Cardiac muscle cell (in vitro differentiated cells and primary cell): ENCODE data around the gene SHISAL1. TPM values are rescaled to one million over a fixed set of nuclear protein-coding genes. Genes with fewer than 3 reads are reported as not detected.

Source experiments
- DNase-seq, 2 donors: peaks; one replicate each; pipeline versions ENCODE4 v3.0.0 to v3.0.0-alpha.2; 2010 to 2017; ENCODE audit warnings: low read depth in 1 of 2, low spot score in 1 of 2
- H3K27ac ChIP-seq: fragments of 200-600 bp; sonication (generic); 2 replicates; pipeline ENCODE4 v1.5.1; 2016
- H3K27me3 ChIP-seq: fragments of 200-600 bp; sonication (generic); 2 replicates; pipeline ENCODE4 v1.6.0; 2016; ENCODE audit warnings: control low read depth
- H3K36me3 ChIP-seq: fragments of 200-600 bp; sonication (generic); 2 replicates; pipeline ENCODE4 v1.5.1; 2016; ENCODE audit warnings: control low read depth
- H3K4me1 ChIP-seq: fragments of 200-600 bp; sonication (generic); 2 replicates; pipeline ENCODE4 v1.8.1; 2017; ENCODE audit warnings: low read depth, mild to moderate bottlenecking, mixed run types
- H3K4me3 ChIP-seq: fragments of 200-600 bp; sonication (generic); 2 replicates; pipeline ENCODE4 v1.5.1; 2016; ENCODE audit warnings: mild to moderate bottlenecking
- H3K9me3 ChIP-seq: fragments of 200-600 bp; sonication (generic); 2 replicates; pipeline ENCODE4 v1.5.1; 2017; ENCODE audit warnings: low read depth, mild to moderate bottlenecking, control low read depth
- polyA plus RNA-seq: library from polyadenylated mRNA; unstranded; fragments of >200 nt; fragmentation: Nextera tagmentation; extraction: Ambion mirVana; gene quantifications from 2 replicates; pipeline ENCODE4 v1.2.1, GENCODE V29; 2016
- total RNA-seq: library from RNA; depleted of rRNA; stranded (reverse); fragments of >200 nt; gene quantifications from 2 replicates; pipeline ENCODE4 v1.2.3, GENCODE V29; 2016
- TF ChIP-seq, protein P1 (sequence below): IDR thresholded peaks from 2 replicates; pipeline ENCODE4 v1.5.1; 2012; ENCODE audit warnings: low read depth, mild to moderate bottlenecking, low read length

The SHISAL1 gene
- total and polyA plus RNA-seq, 2 experiments from 2014 or later, result 0.40 to 2.8 TPM

DNA sequence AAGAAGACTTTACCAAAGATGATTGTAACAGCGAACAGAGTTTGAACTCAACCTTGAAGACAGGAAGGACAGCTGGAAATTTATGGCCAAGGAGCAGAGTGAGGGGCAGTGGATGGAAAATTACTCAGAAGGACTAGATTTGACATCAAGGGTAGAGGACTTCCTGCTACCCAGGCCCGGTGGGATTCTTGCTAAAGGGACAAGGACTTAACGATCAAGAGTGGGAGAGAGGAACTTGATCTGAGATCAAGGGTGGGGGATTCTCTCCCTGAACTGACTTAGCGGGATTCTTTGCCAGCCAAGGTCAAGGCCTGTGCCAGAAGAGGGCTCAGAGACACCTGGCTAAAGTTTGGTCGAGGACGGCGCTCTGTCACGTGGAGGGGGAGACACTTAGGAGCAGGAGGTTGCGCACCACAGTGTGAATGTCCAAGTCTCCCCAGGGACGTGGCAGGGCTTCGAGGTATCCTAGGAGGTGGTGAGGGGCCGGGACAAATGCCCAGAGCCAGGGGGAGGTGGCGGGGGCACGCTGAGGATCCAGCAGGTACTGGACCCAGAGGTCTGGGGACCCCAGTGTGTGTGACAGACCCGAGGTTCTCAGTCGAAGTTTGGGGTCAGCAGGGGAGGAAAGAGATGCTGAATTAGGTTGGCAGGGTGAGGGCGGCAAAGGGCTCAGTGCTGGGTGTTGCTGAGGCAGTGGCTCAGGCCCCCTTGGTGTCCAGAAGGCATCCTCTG, 46.1 kb upstream of the SHISAL1 start:
- Histone ChIP-seq H3K27ac (no peak overlapping the region), H3K36me3 (no peaks in the 10 kb centered on the region), H3K4me1 (peaks cover 6% of the 10 kb centered on the region), H3K4me3 (no peak overlapping the region), H3K9me3 (no peaks in the 10 kb centered on the region), H3K27me3 (no peaks in the 10 kb centered on the region)
- no peak for DNase-seq
- TF ChIP-seq, protein P1, sequence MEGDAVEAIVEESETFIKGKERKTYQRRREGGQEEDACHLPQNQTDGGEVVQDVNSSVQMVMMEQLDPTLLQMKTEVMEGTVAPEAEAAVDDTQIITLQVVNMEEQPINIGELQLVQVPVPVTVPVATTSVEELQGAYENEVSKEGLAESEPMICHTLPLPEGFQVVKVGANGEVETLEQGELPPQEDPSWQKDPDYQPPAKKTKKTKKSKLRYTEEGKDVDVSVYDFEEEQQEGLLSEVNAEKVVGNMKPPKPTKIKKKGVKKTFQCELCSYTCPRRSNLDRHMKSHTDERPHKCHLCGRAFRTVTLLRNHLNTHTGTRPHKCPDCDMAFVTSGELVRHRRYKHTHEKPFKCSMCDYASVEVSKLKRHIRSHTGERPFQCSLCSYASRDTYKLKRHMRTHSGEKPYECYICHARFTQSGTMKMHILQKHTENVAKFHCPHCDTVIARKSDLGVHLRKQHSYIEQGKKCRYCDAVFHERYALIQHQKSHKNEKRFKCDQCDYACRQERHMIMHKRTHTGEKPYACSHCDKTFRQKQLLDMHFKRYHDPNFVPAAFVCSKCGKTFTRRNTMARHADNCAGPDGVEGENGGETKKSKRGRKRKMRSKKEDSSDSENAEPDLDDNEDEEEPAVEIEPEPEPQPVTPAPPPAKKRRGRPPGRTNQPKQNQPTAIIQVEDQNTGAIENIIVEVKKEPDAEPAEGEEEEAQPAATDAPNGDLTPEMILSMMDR, result no peak

- DNase-seq, result peak in 1 of 2 donors; percentile 54
- H3K4me1 ChIP-seq, result peaks cover 6% of the 10 kb centered on the region
- H3K27ac ChIP-seq, result no peak overlapping the region
- H3K4me3 ChIP-seq, result no peak overlapping the region
- TF ChIP-seq, protein P1, result no peak
- H3K36me3 ChIP-seq, result no peaks in the 10 kb centered on the region
- no peaks in the 10 kb centered on the region for H3K27me3 ChIP-seq
- H3K9me3 ChIP-seq, result no peaks in the 10 kb centered on the region
Measured at GRCh38 chr22:44357966-44358465, 45.3 kb upstream of the SHISAL1 start.

DNA sequence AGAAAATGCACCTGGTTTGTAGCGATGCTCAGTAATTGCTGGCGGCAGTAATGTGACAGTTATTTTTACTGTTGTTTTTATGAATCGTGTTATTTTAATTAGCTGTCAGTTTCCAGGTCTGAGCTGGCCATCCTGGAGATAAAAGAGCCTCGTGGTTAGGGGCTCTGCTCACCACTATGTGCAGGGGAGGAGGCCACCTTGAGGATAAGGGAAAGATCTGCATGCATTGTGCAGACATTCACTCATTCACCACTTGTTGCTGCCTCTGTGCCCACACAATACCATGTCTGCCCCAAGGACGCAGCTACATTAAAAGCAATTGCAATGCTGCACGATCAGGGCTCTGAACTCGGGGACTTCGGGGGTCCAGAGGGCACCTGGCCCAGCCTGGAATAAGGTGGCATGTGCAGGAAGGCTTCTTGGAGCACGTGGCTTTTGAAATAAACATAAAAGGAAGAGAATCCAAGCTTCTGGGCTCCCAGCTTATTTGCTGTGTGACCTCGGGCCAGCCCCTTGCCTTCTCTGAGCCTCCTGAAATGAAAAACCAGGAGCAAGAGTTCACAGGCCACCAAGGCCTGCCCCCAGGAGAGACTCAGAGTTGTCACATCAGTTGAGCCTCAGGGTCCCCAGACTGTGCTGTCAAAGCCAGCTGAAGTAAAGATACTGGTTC, 44.7 kb upstream of the SHISAL1 start:
- no peak for DNase-seq
- Histone ChIP-seq H3K4me3 (no peak overlapping the region), H3K9me3 (no peaks in the 10 kb centered on the region), H3K36me3 (no peaks in the 10 kb centered on the region), H3K27ac (no peak overlapping the region), H3K27me3 (no peaks in the 10 kb centered on the region), H3K4me1 (peaks cover 6% of the 10 kb centered on the region)
- TF ChIP-seq, protein P1, result peak; percentile 32

DNA sequence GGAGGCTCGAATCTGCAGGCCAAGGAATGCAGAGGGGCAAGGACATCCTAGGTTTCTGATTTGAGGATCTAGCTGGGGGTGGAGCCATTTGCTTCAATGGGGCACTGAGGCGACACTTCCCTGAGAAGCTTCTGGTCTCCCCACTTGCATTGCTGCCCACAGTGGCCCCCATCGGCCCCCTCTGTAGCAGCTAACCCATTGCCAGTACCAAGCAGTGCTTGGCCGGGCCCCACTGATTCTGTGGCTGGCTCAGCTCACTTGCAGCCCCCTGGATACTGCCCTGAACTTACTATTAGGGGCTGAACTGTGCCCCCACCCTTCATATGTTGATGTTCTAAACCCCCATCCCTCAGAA, 42.9 kb upstream of the SHISAL1 start:
- DNase-seq, result no peak
- Histone ChIP-seq H3K4me3 (no peak overlapping the region), H3K27me3 (no peaks in the 10 kb centered on the region), H3K36me3 (no peaks in the 10 kb centered on the region), H3K4me1 (peaks cover 6% of the 10 kb centered on the region), H3K9me3 (no peaks in the 10 kb centered on the region), H3K27ac (no peak overlapping the region)
- TF ChIP-seq, protein P1, result no peak

DNA sequence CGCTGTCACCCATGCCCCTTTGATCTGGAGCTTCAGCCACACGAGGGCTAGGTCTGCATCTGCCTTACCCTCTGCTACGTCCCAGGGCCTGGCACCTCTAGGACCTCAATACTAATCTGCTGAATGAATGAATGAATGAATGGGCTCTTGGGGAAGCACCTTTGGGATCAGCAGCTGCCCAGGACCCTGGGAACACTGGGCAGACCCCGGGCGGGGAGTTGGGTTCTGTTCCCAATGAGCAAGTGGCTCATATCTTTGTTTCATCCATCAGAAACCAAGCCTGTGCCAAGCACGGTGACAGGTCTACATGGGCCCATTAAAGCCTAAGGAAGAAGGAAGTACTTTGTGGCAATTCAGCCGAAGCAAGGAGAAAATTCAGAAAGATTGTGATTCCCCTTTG, 41.5 kb upstream of the SHISAL1 start:
- no peaks in the 10 kb centered on the region for H3K27me3 ChIP-seq
- no peaks in the 10 kb centered on the region for H3K9me3 ChIP-seq
- DNase-seq, result no peak
- H3K36me3 ChIP-seq, result no peaks in the 10 kb centered on the region
- no peak overlapping the region for H3K27ac ChIP-seq
- TF ChIP-seq, protein P1, result no peak
- peaks cover 12% of the 10 kb centered on the region for H3K4me1 ChIP-seq
- H3K4me3 ChIP-seq, result no peak overlapping the region
